ENCODE results near the gene PSMB7.

PSMB7 gene

GRCh38 chr9:124356745-124357390 is 58.4 kb downstream of the PSMB7 start:
- DNase-seq (ENCODE audit: low read depth), result no peak

- no peak for DNase-seq (ENCODE audit: low read depth)
These were observed 59.1 kb downstream of the PSMB7 start for GRCh38 chr9:124355941-124356744.

GRCh38 chr9:124355039-124355940 is 60.0 kb downstream of the PSMB7 start:
- DNase-seq (ENCODE audit: low read depth), result no peak

GRCh38 chr9:124354346-124355038 is 60.8 kb downstream of the PSMB7 start:
- DNase-seq (ENCODE audit: low read depth), result no peak

GRCh38 chr9:124353811-124354274 is 61.4 kb downstream of the PSMB7 start:
- no peak for DNase-seq (ENCODE audit: low read depth)

GRCh38 chr9:124353166-124353768 is 62.0 kb downstream of the PSMB7 start:
- no peak for DNase-seq (ENCODE audit: low read depth)

GRCh38 chr9:124352616-124353015 is 62.6 kb downstream of the PSMB7 start:
- no peak for DNase-seq (ENCODE audit: low read depth)

- DNase-seq (ENCODE audit: low read depth), result no peak
These were observed 63.4 kb downstream of the PSMB7 start for GRCh38 chr9:124351672-124352468.

GRCh38 chr9:124350494-124351263 is 64.6 kb downstream of the PSMB7 start:
- DNase-seq (ENCODE audit: low read depth), result no peak

GRCh38 chr9:124349675-124350493 is 65.4 kb downstream of the PSMB7 start:
- DNase-seq (ENCODE audit: low read depth), result no peak

- DNase-seq (ENCODE audit: low read depth), result no peak
These were observed 66.0 kb downstream of the PSMB7 start for GRCh38 chr9:124349267-124349666.

- DNase-seq (ENCODE audit: low read depth), result no peak
These were observed 66.4 kb downstream of the PSMB7 start for GRCh38 chr9:124348831-124349230.

- DNase-seq (ENCODE audit: low read depth), result no peak
These were observed 66.9 kb downstream of the PSMB7 start for GRCh38 chr9:124348363-124348762.

- DNase-seq (ENCODE audit: low read depth), result no peak
These were observed 67.3 kb downstream of the PSMB7 start for GRCh38 chr9:124347968-124348358.

- DNase-seq (ENCODE audit: low read depth), result no peak
These were observed 67.9 kb downstream of the PSMB7 start for GRCh38 chr9:124347206-124347967.

GRCh38 chr9:124346347-124347163 is 68.7 kb downstream of the PSMB7 start:
- DNase-seq (ENCODE audit: low read depth), result no peak

GRCh38 chr9:124345751-124346281 is 69.4 kb downstream of the PSMB7 start:
- no peak for DNase-seq (ENCODE audit: low read depth)
